Breast epithelium (tissue), 3 donors: ENCODE results near the gene NLRP12.

ENCODE experiments used
- POLR2A ChIP-seq: fragments of 450-650 bp; IDR thresholded peaks from one replicate; pipeline ENCODE4 v1.6.1; 2016; ENCODE audit warnings: antibody characterized with exemption, mild to moderate bottlenecking, moderate library complexity
- POLR2AphosphoS5 ChIP-seq, 3 donors: sonication (generic); formaldehyde crosslinking; IDR thresholded peaks; one replicate each; pipeline ENCODE4 v1.6.1; 2017; ENCODE audit warnings: antibody characterized with exemption in 3 of 3
- TF ChIP-seq, protein P1 (sequence below), 3 donors: fragments of 450-650 bp; IDR thresholded peaks; one replicate each; pipeline ENCODE4 v1.5.1; 2016 to 2017; ENCODE audit warnings: antibody characterized with exemption in 3 of 3, mild to moderate bottlenecking in 3 of 3, moderate library complexity in 3 of 3

DNA sequence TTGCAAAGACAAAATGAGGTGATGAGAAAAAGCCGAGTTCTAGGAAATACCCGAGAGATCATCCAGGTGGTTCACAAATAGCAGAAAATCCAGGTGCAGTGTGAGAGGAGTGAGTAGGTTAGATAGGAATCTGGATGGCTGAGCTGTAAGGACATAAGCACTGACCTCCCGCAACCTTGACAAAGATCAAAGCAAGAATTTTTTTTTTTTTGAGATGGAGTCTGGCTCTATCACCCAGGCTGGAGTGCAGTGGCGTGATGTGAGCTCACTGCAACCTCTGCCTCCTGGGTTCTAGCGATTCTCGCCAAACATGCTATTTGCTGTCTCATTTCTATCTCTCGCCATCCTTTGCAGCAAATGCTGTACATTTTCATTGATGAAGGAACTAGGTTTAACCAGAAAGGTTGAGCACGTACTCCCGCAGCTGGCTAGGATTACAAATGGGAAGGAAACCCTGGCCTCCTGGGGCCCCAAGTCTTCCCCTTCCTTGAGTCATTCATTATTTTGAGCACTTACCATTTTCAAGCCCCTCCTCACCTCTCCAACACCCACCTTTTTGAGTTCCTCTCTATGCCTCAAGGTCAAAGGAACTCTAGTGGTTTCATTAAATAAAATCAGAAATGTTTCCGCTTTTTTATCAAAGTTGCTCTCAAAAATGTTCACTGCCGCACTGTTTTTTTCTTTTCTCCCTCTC, 38.8 kb downstream of the NLRP12 start:
- TF ChIP-seq, protein P1, sequence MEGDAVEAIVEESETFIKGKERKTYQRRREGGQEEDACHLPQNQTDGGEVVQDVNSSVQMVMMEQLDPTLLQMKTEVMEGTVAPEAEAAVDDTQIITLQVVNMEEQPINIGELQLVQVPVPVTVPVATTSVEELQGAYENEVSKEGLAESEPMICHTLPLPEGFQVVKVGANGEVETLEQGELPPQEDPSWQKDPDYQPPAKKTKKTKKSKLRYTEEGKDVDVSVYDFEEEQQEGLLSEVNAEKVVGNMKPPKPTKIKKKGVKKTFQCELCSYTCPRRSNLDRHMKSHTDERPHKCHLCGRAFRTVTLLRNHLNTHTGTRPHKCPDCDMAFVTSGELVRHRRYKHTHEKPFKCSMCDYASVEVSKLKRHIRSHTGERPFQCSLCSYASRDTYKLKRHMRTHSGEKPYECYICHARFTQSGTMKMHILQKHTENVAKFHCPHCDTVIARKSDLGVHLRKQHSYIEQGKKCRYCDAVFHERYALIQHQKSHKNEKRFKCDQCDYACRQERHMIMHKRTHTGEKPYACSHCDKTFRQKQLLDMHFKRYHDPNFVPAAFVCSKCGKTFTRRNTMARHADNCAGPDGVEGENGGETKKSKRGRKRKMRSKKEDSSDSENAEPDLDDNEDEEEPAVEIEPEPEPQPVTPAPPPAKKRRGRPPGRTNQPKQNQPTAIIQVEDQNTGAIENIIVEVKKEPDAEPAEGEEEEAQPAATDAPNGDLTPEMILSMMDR (IDR thresholded peaks at IDR 0.05), result no peak
- no peak for TF ChIP-seq POLR2A
- no peak for TF ChIP-seq POLR2AphosphoS5 (IDR thresholded peaks at IDR 0.05)
